Left renal pelvis (tissue), 4 donors: Measurements from ENCODE around the gene ARL14EPL. TPM values are rescaled to one million over a fixed set of nuclear protein-coding genes. Genes with fewer than 3 reads are reported as not detected.

ENCODE experiments used
- DNase-seq, 4 donors: peaks; one replicate each; pipeline ENCODE4 v3.0.0-alpha.2; 2013; ENCODE audit warnings: low read depth in 4 of 4, low spot score in 3 of 4
- polyA plus RNA-seq, 4 donors: library from polyadenylated mRNA; unstranded; fragments of 120-200 nt; gene quantifications; one replicate each; pipeline ENCODE4 v1.2.1, GENCODE V29; 2013; ENCODE audit not compliant: insufficient read length in 4 of 4

ARL14EPL gene
- not detected for polyA plus RNA-seq

- no peak for DNase-seq
Measured at GRCh38 chr5:116032094-116032517, at the start of gene ARL14EPL. ARL14EPL (plus strand) TSS chr5:116032472; CDS start chr5:116051466, 18,994 bp downstream.

GRCh38 chr5:115983519-115983918, 48.8 kb upstream of the ARL14EPL start:
- DNase-seq = no peak

- DNase-seq = no peak
Measured at GRCh38 chr5:115985802-115986757, 46.2 kb upstream of the ARL14EPL start.

GRCh38 chr5:115988002-115988401, 44.3 kb upstream of the ARL14EPL start:
- no peak for DNase-seq

GRCh38 chr5:115992848-115993350, 39.4 kb upstream of the ARL14EPL start:
- no peak for DNase-seq

GRCh38 chr5:115995351-115995750, 36.9 kb upstream of the ARL14EPL start:
- DNase-seq = no peak

GRCh38 chr5:116002116-116002906, 30.0 kb upstream of the ARL14EPL start:
- no peak for DNase-seq

GRCh38 chr5:116004248-116004647, 28.0 kb upstream of the ARL14EPL start:
- no peak for DNase-seq

- DNase-seq = no peak
Measured at GRCh38 chr5:116009806-116010205, 22.5 kb upstream of the ARL14EPL start.

- no peak for DNase-seq
Measured at GRCh38 chr5:116011046-116011445, 21.2 kb upstream of the ARL14EPL start.

- no peak for DNase-seq
Measured at GRCh38 chr5:116013207-116013785, 19.0 kb upstream of the ARL14EPL start.

GRCh38 chr5:116013936-116014335, 18.3 kb upstream of the ARL14EPL start:
- no peak for DNase-seq

- DNase-seq = no peak
Measured at GRCh38 chr5:116023619-116024018, 8.7 kb upstream of the ARL14EPL start.

- no peak for DNase-seq
Measured at GRCh38 chr5:116025866-116026265, 6.4 kb upstream of the ARL14EPL start.

GRCh38 chr5:116032991-116033390, 719 bp downstream of the ARL14EPL start:
- no peak for DNase-seq

GRCh38 chr5:116035123-116035522, 2.9 kb downstream of the ARL14EPL start:
- DNase-seq = no peak

GRCh38 chr5:116037236-116037822, 5.1 kb downstream of the ARL14EPL start:
- DNase-seq = no peak

GRCh38 chr5:116038817-116039216, 6.5 kb downstream of the ARL14EPL start:
- no peak for DNase-seq

GRCh38 chr5:116042375-116042774, 10.1 kb downstream of the ARL14EPL start:
- DNase-seq = no peak

GRCh38 chr5:116044073-116044472, 11.8 kb downstream of the ARL14EPL start:
- no peak for DNase-seq
